Heart left ventricle (tissue), 16 donors: ENCODE results near the gene PRKAG2. TPM values are rescaled to one million over a fixed set of nuclear protein-coding genes. Genes with fewer than 3 reads are reported as not detected.

Source experiments
- ATAC-seq, 4 donors: fragments of 200-7000 bp; cut with Tn5 transposase; one replicate each; pipeline ENCODE4 v1.9.1; 2020 to 2022; ENCODE audit warnings: moderate library complexity in 4 of 4, mild to moderate bottlenecking in 3 of 4, moderate number of reproducible peaks in 1 of 4
- DNase-seq, 5 donors: peaks; one replicate each; pipeline ENCODE4 v3.0.0-alpha.2; 2020
- H3K27ac ChIP-seq, 12 donors: fragments of 200-600 bp; sonication (generic) in 4 of 12; one replicate each; pipeline versions ENCODE4 v1.5.0 to v1.8.0; 2016 to 2022; ENCODE audit warnings: mild to moderate bottlenecking in 2 of 12
- H3K27me3 ChIP-seq, 9 donors: fragments of 200-600 bp; sonication (generic) in 2 of 9; one replicate each; pipeline versions ENCODE4 v1.5.1 to v1.8.0; 2016 to 2022; ENCODE audit warnings: mild to moderate bottlenecking in 3 of 9
- H3K36me3 ChIP-seq, 9 donors: fragments of 200-600 bp; sonication (generic) in 2 of 9; one replicate each; pipeline versions ENCODE4 v1.5.0 to v1.8.0; 2018 to 2022; ENCODE audit warnings: mild to moderate bottlenecking in 2 of 9
- H3K4me1 ChIP-seq, 12 donors: fragments of 200-600 bp; sonication (generic) in 4 of 12; one replicate each; pipeline versions ENCODE4 v1.5.0 to v1.8.0; 2016 to 2022; ENCODE audit warnings: mild to moderate bottlenecking in 3 of 12
- H3K4me3 ChIP-seq, 12 donors: fragments of 200-600 bp; sonication (generic) in 4 of 12; one replicate each; pipeline versions ENCODE4 v1.5.0 to v1.8.0; 2017 to 2022; ENCODE audit warnings: mild to moderate bottlenecking in 9 of 12, moderate library complexity in 4 of 12
- H3K9me3 ChIP-seq, 12 donors: fragments of 200-600 bp; sonication (generic) in 4 of 12; one replicate each; pipeline versions ENCODE4 v1.5.0 to v1.8.0; 2016 to 2022; ENCODE audit warnings: mild to moderate bottlenecking in 1 of 12
- POLR2A ChIP-seq, 2 donors: fragments of 450-650 bp; IDR thresholded peaks; one replicate each; pipeline ENCODE4 v1.6.1; 2017; ENCODE audit warnings: antibody characterized with exemption in 2 of 2, mild to moderate bottlenecking in 2 of 2, moderate library complexity in 2 of 2
- WGBS, 4 donors: extraction: QIAGEN DNeasy Blood & Tissue Kit in 2 of 4; methylation state at CpG; one replicate each; pipeline versions ENCODE4 v1.1.5 to v1.1.7; 2013 to 2018; 5-methylcytosine and 5-hydroxymethylcytosine counted together
- intact Hi-C, 10 donors: fragments of 100-400 bp; cut with DNase I; formaldehyde crosslinking; loops; one replicate each; pipeline versions ENCODE4 v1.11.1 to v1.14.2; 2022
- polyA plus RNA-seq, 2 donors: library from polyadenylated mRNA; stranded (reverse); fragments of 200-250 nt; gene quantifications; one replicate each; pipeline ENCODE4 v1.2.3, GENCODE V29; 2013
- total RNA-seq, 9 donors: library from RNA; depleted of rRNA in 2 of 9; stranded (reverse); fragments of >200 nt in 2 of 9; fragmentation: NEBNext Ultra II Directional in 3 of 9; extraction: Animal tissue kit (Norgen Biotek cat#: 25700) in 3 of 9; gene quantifications; one replicate each; pipeline versions ENCODE4 v1.1.0 to v1.2.4, GENCODE V29; 2016 to 2023
- TF ChIP-seq, protein P1 (sequence below), 12 donors: fragments of 200-600 bp; sonication (generic) in 4 of 12; IDR thresholded peaks; one replicate each; pipeline versions ENCODE4 v1.5.0 to v1.8.0; 2018 to 2022; ENCODE audit warnings: antibody characterized with exemption in 12 of 12, mild to moderate bottlenecking in 5 of 12
- donor health status: ischemic (EF 13 %, LVEDD 7.1; RV severe dilation, severe dysfunction).
- donor health status: healthy with polysubstance abuse.
- donor health status: DM: no; HTN: yes; CAD: no.
- donor health status: DM: no; HTN: no; CAD: no.
- donor health status: ischemic (EF 25% LVEDD 6.9; RV normal size, moderate dysfunction).
- donor health status: ischemic (EF 25% LVEDD 5.7; RV mildly dilated, moderate dysfunction).
- donor health status: healthy.
- donor health status: DM: yes; HTN: yes; CAD: no.
- donor health status: ischemic (EF 35%, LVEDD 5.7; RV mildly dilated, moderate dysfunction).
- donor health status: nonischemic (EF 11% LVEDD 7.7; RV severe dilation, severe dysfunction).
- donor health status: DM: yes; HTN: yes; CAD: no.
- donor health status: PGD.
- donor health status: ischemic (EF 29% LVEDD 5.4; RV normal size, mild dysfunction).
- donor health status: nonischemic (EF 23%, LVEDD 6.1; RV moderate dilation, normal function).

The PRKAG2 gene
- total and polyA plus RNA-seq, 11 donors: 50.2 to 179 (median 108) TPM

DNA sequence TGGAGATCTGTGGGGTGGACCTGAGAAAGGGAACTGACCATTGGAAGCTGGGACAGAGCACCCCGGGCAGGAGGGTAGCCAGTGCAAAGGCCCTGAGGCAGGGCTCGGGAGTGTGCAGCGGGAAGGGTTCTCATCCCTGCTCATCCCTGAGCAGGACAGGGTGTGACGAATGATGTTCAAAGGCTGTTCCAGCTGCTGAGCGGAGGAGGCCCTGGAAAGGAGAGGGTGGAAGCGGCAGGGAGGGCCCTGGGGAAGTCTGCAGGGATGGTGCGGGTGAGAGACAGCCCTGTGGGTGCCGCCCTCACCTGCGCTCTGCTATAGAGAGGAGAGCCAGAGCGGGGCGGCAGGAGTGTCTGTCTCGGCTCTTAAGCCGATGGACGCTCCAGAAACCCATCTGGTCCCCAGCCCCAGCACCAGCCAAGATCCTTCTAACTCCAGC is 43.7 kb downstream of the PRKAG2 start:
- intact Hi-C loops: no loop called here
- H3K27me3 ChIP-seq: no peaks in the 10 kb centered on the region
- H3K4me3 ChIP-seq: no peak overlapping the region
- no peak for DNase-seq
- H3K36me3 ChIP-seq: peaks cover 0 to 3% (median 0%) of the 10 kb centered on the region in 9 donors
- H3K4me1 ChIP-seq: peaks cover 0 to 13% (median 0%) of the 10 kb centered on the region in 12 donors
- H3K27ac ChIP-seq: no peak overlapping the region
- TF ChIP-seq, protein P1, sequence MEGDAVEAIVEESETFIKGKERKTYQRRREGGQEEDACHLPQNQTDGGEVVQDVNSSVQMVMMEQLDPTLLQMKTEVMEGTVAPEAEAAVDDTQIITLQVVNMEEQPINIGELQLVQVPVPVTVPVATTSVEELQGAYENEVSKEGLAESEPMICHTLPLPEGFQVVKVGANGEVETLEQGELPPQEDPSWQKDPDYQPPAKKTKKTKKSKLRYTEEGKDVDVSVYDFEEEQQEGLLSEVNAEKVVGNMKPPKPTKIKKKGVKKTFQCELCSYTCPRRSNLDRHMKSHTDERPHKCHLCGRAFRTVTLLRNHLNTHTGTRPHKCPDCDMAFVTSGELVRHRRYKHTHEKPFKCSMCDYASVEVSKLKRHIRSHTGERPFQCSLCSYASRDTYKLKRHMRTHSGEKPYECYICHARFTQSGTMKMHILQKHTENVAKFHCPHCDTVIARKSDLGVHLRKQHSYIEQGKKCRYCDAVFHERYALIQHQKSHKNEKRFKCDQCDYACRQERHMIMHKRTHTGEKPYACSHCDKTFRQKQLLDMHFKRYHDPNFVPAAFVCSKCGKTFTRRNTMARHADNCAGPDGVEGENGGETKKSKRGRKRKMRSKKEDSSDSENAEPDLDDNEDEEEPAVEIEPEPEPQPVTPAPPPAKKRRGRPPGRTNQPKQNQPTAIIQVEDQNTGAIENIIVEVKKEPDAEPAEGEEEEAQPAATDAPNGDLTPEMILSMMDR (IDR thresholded peaks at IDR 0.05): no peak
- no peak for TF ChIP-seq POLR2A (IDR thresholded peaks at IDR 0.05)
- 90 to 95% (median 93%) methylated on average over 14 of the region's 14 CpGs for WGBS, 4 donors
- H3K9me3 ChIP-seq: no peaks in the 10 kb centered on the region
- peak in 1 of 4 donors; percentile 26 for ATAC-seq

DNA sequence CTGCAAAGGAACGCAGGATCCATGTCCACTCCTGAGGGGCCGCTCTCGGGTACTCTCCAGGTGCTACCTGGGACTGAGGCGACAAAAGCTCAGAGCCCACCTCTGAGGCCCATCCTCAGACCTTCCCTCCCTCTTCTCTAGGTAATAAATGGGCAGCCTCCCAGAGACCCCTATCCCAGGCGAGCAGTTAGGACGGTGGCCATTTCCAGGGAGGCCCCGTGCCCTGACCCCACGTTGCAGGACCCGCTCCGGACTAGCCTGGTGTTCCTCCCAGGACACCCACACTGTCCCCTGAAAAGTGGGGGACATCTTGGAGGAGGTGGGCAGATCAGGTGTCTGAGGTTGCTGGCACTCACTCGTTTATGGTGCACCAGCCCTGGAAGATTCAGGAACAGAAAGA is 44.3 kb downstream of the PRKAG2 start:
- Histone ChIP-seq H3K27me3 (no peaks in the 10 kb centered on the region), H3K36me3 (peaks cover 0 to 3% (median 0%) of the 10 kb centered on the region in 9 donors), H3K4me3 (no peak overlapping the region), H3K27ac (no peak overlapping the region), H3K9me3 (no peaks in the 10 kb centered on the region), H3K4me1 (peaks cover 0 to 8% (median 0%) of the 10 kb centered on the region in 12 donors)
- WGBS, 4 donors: 91 to 95% (median 93%) methylated on average over 10 to 11 of the region's 11 CpGs
- ATAC-seq (no peak), DNase-seq (no peak)
- intact Hi-C loops: no loop called here
- TF ChIP-seq POLR2A (IDR thresholded peaks at IDR 0.05): no peak
- TF ChIP-seq, protein P1 (IDR thresholded peaks at IDR 0.05): no peak

DNA sequence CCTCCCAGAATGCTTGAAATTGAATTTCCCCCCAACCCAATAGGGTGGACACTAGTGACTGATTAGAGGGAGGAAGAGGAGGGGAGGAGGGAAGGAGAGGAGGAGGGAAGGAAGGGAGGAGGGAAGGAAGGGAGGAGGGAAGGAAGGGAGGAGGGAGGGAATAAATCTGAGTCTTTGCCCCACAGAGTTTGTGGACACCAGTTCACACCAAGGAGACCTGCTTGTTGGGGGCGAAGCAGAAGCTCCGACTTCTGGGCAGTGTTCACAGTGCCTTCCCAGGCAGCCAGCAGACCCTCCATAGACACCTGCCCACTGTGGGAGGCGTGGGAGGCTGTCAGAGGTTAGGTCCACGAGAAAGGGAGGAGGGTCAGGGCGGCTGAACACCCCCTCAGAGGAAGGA is 44.8 kb downstream of the PRKAG2 start:
- TF ChIP-seq, protein P1 (IDR thresholded peaks at IDR 0.05): no peak
- no peak for TF ChIP-seq POLR2A (IDR thresholded peaks at IDR 0.05)
- H3K27me3 ChIP-seq: no peaks in the 10 kb centered on the region
- no peak for ATAC-seq
- DNase-seq: no peak
- H3K36me3 ChIP-seq: peaks cover 0 to 3% (median 0%) of the 10 kb centered on the region in 9 donors
- H3K27ac ChIP-seq: no peak overlapping the region
- WGBS, 4 donors: 84 to 91% (median 87%) methylated on average over 3 to 5 of the region's 5 CpGs
- H3K9me3 ChIP-seq: no peaks in the 10 kb centered on the region
- intact Hi-C loops: no loop called here
- peaks cover 0 to 2% (median 0%) of the 10 kb centered on the region in 12 donors for H3K4me1 ChIP-seq
- H3K4me3 ChIP-seq: no peak overlapping the region

DNA sequence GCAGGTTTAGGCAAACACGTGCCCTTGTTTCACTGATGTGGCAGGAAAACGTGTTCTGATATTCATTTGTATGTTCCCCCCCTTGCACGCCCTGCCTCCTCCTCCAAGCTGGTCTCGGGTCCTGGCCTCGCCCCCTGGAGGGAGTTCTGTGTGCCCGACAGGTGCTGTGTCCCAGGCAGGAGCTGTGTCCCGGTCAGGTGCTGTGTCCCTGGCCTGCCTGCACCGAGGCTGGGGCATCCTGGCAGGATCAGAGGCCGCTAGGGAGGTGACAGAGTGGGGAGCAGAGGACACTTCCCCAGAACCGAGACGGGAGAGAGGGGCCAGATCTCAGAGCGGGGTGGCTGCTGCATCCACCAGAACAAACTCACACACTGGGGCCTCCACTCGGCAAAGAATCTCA is 45.3 kb downstream of the PRKAG2 start:
- WGBS, 4 donors: 87 to 90% (median 89%) methylated on average over 10 to 13 of the region's 13 CpGs
- Histone ChIP-seq H3K36me3 (peaks cover 0 to 3% (median 0%) of the 10 kb centered on the region in 9 donors), H3K27ac (no peak overlapping the region), H3K4me1 (peaks cover 0 to 3% (median 0%) of the 10 kb centered on the region in 12 donors), H3K4me3 (no peak overlapping the region), H3K27me3 (no peaks in the 10 kb centered on the region), H3K9me3 (no peaks in the 10 kb centered on the region)
- intact Hi-C loops: no loop called here
- DNase-seq (no peak), ATAC-seq (no peak)
- TF ChIP-seq POLR2A (IDR thresholded peaks at IDR 0.05): no peak
- TF ChIP-seq, protein P1 (IDR thresholded peaks at IDR 0.05): no peak
